Fibroblast of the aortic adventitia (primary cell): Measurements from ENCODE around the gene RENBP. TPM values are rescaled to one million over a fixed set of nuclear protein-coding genes. Genes with fewer than 3 reads are reported as not detected.

Source experiments
- DNase-seq: peaks from one replicate; pipeline ENCODE4 v3.0.0-alpha.2; 2010; ENCODE audit warnings: low read depth
- H3K4me3 ChIP-seq: 2 replicates; pipeline ENCODE4 v1.5.1; 2011; ENCODE audit warnings: low read depth, mild to moderate bottlenecking, control low read depth, low read length, moderate library complexity
- CTCF ChIP-seq: IDR thresholded peaks from 2 replicates; pipeline ENCODE4 v1.5.1; 2011; ENCODE audit warnings: mild to moderate bottlenecking, low read length, control low read depth, inconsistent platforms; ENCODE audit not compliant: insufficient read depth
- small RNA-seq: library from RNA; depleted of rRNA; stranded (forward); fragments of <200 nt; gene quantifications from one replicate; pipeline ENCODE3, GENCODE V24; 2012
- total RNA-seq: library from RNA; depleted of rRNA; stranded (reverse); fragments of >200 nt; gene quantifications from 2 replicates; pipeline ENCODE4 v1.2.3, GENCODE V29; 2012; ENCODE audit warnings: low replicate concordance

RENBP gene
- total RNA-seq, 1 donor, result 0.45 TPM

GRCh38 chrX:153889123-153889522 is 55.3 kb downstream of the RENBP start:
- no peak for TF ChIP-seq CTCF
- DNase-seq, result no peak
- no peak overlapping the region for H3K4me3 ChIP-seq

- DNase-seq, result no peak
- H3K4me3 ChIP-seq, result no peak overlapping the region
- no peak for TF ChIP-seq CTCF
These were observed 56.1 kb downstream of the RENBP start for GRCh38 chrX:153888344-153888743.

- H3K4me3 ChIP-seq, result no peak overlapping the region
- no peak for DNase-seq
- TF ChIP-seq CTCF, result no peak
These were observed 57.1 kb downstream of the RENBP start for GRCh38 chrX:153887385-153887784.

GRCh38 chrX:153886915-153887314 is 57.5 kb downstream of the RENBP start:
- no peak for TF ChIP-seq CTCF
- no peak overlapping the region for H3K4me3 ChIP-seq
- no peak for DNase-seq

GRCh38 chrX:153885968-153886903 is 58.2 kb downstream of the RENBP start, which contains the start of gene L1CAM:
Gene L1CAM, minus strand, starts transcription at chrX:153886173. Its CDS starts 10,337 bp downstream, at chrX:153875836.
- DNase-seq, result no peak
- TF ChIP-seq CTCF, result no peak
- no peak within 1 kb of the TSS for H3K4me3 ChIP-seq

Small RNA genes within 50 kb of the gene (small RNA-seq; reads per million reads assigned to genes)
- gene MIR3202-1, result not detected

Other genes starting within 250 kb of the RENBP start
- 75.4 and 111 TPM in 2 replicates for gene BCAP31, start 220.3 kb downstream of the RENBP start, total RNA-seq
- gene ABCD1, start 219.8 kb downstream of the RENBP start, total RNA-seq, result 9.3 and 15.5 TPM in 2 replicates
- 3.1 and 6.1 TPM in 2 replicates for gene PLXNB3, start 180.4 kb downstream of the RENBP start, total RNA-seq
- 0.54 TPM in 1 of 2 replicates, not detected in the other for gene SRPK3, start 163.6 kb downstream of the RENBP start, total RNA-seq
- gene IDH3G, start 150.3 kb downstream of the RENBP start, total RNA-seq, result 7.2 and 46.0 TPM in 2 replicates
- 34.2 and 186 TPM in 2 replicates for gene SSR4, start 150.0 kb downstream of the RENBP start, total RNA-seq
- 0.09 and 1.1 TPM in 2 replicates for gene PDZD4, start 114.1 kb downstream of the RENBP start, total RNA-seq
- gene L1CAM, start 58.5 kb downstream of the RENBP start, total RNA-seq, result 0.36 and 1.6 TPM in 2 replicates
- gene AVPR2, start 40.0 kb downstream of the RENBP start, total RNA-seq, result not detected in 2 replicates
- 0.27 and 6.0 TPM in 2 replicates for gene ARHGAP4, start 18.4 kb downstream of the RENBP start, total RNA-seq
- 25.8 and 84.7 TPM in 2 replicates for gene NAA10, start 9.6 kb downstream of the RENBP start, total RNA-seq
- 16.4 and 34.5 TPM in 2 replicates for gene HCFC1, start 27.2 kb upstream of the RENBP start, total RNA-seq
- 5.3 and 7.5 TPM in 2 replicates for gene TMEM187, start 28.1 kb upstream of the RENBP start, total RNA-seq
- gene IRAK1, start 75.3 kb upstream of the RENBP start, total RNA-seq, result 37.1 and 80.5 TPM in 2 replicates
- gene MECP2, start 153.1 kb upstream of the RENBP start, total RNA-seq, result 21.6 and 27.4 TPM in 2 replicates
- not detected in 2 replicates for gene OPN1LW, start 199.6 kb upstream of the RENBP start, total RNA-seq
- not detected in 2 replicates for gene OPN1MW, start 238.0 kb upstream of the RENBP start, total RNA-seq